Caco-2 (cell line): Measurements from ENCODE around the gene ARHGAP31. TPM values are rescaled to one million over a fixed set of nuclear protein-coding genes. Genes with fewer than 3 reads are reported as not detected.
"Not testable (repeated sequence)": the region's sequence is repeated elsewhere in the genome, so short reads cannot be mapped to it uniquely, and the experiment has no call there.

Experiments
- BruUV-seq: library from RNA; stranded (reverse); fragments of 400-500 nt; replicated peaks from 2 replicates; lab custom pipeline; 2021; lab: Mats Ljungman, UMichigan
- CTCF ChIA-PET: fragments of 300-600 bp; sonication (Branson Sonifier 250); formaldehyde crosslinking; loops from one replicate; lab custom pipeline; 2022; ENCODE audit warnings: antibody characterized with exemption; lab: Charles Lee
- POLR2A ChIA-PET: fragments of 300-600 bp; sonication (Branson Sonifier 250); formaldehyde crosslinking; loops from one replicate; lab custom pipeline; 2022; ENCODE audit warnings: antibody characterized with exemption; lab: Charles Lee
- DNase-seq, 2 experiments: peaks; one replicate each; pipeline versions ENCODE4 v3.0.0 to v3.0.0-alpha.2; 2020 to 2022
- H3K27me3 ChIP-seq: replicated peaks from 2 replicates; pipeline ENCODE4 v1.6.0; 2011; ENCODE audit warnings: low read length; ENCODE audit not compliant: control insufficient read depth, insufficient read depth
- H3K36me3 ChIP-seq: 2 replicates; pipeline ENCODE4 v1.5.1; 2011; ENCODE audit warnings: low read length; ENCODE audit not compliant: control insufficient read depth, insufficient read depth
- H3K4me1 ChIP-seq: fragments of 250-450 bp; sonication (Bioruptor Pico); 2 replicates; pipeline ENCODE4 v1.5.1; 2020; ENCODE audit warnings: mild to moderate bottlenecking
- H3K4me3 ChIP-seq: 2 replicates; pipeline ENCODE4 v1.5.1; 2011; ENCODE audit warnings: low read depth, mild to moderate bottlenecking, control low read depth, low read length
- H3K9me3 ChIP-seq: fragments of 250-450 bp; sonication (Bioruptor Pico); 2 replicates; pipeline ENCODE4 v1.5.1; 2020; ENCODE audit warnings: mild to moderate bottlenecking, moderate library complexity
- H3K27ac Mint-ChIP-seq: one replicate; pipeline ENCODE4 v1.8.0; 2022; ENCODE audit warnings: mixed read lengths; ENCODE audit not compliant: unreplicated experiment
- H3K27me3 Mint-ChIP-seq: one replicate; pipeline ENCODE4 v1.8.0; 2022; ENCODE audit warnings: mixed read lengths; ENCODE audit not compliant: insufficient read depth, unreplicated experiment
- H3K36me3 Mint-ChIP-seq: one replicate; pipeline ENCODE4 v1.8.0; 2022; ENCODE audit warnings: mild to moderate bottlenecking, mixed read lengths; ENCODE audit not compliant: insufficient read depth, unreplicated experiment
- H3K4me1 Mint-ChIP-seq: one replicate; pipeline ENCODE4 v1.8.0; 2022; ENCODE audit warnings: low read depth, mixed read lengths; ENCODE audit not compliant: unreplicated experiment
- H3K4me3 Mint-ChIP-seq: one replicate; pipeline ENCODE4 v1.8.0; 2022; ENCODE audit warnings: mild to moderate bottlenecking, moderate library complexity, mixed read lengths; ENCODE audit not compliant: unreplicated experiment
- H3K9me3 Mint-ChIP-seq: one replicate; pipeline ENCODE4 v1.8.0; 2022; ENCODE audit warnings: mixed read lengths; ENCODE audit not compliant: unreplicated experiment
- intact Hi-C: fragments of 100-400 bp; cut with micrococcal nuclease; formaldehyde crosslinking; loops from one replicate; pipeline ENCODE4 v1.10.0; 2022; ENCODE audit not compliant: unreplicated experiment
- total RNA-seq: library from RNA; stranded (reverse); gene quantifications from 2 replicates; pipeline ENCODE4 v1.2.3, GENCODE V29; 2022
- TF ChIP-seq, protein P1 (sequence below), 2 experiments: fragments of 200-600 bp in 1 of 2; IDR thresholded peaks; 1 replicate in 1 of 2; 2 replicates in 1 of 2; pipeline versions ENCODE4 v1.5.1 to v1.8.0; 2011 to 2022; ENCODE audit warnings: antibody characterized with exemption in 1 of 2, control low read depth in 1 of 2, inconsistent platforms in 1 of 2, low read depth in 1 of 2, low read length in 1 of 2, mild to moderate bottlenecking in 1 of 2, moderate library complexity in 1 of 2; ENCODE audit not compliant: insufficient read depth in 1 of 2, severe bottlenecking in 1 of 2, unreplicated experiment in 1 of 2

The ARHGAP31 gene
- total RNA-seq, 1 experiment from 2014 or later: 0.25 TPM

DNA sequence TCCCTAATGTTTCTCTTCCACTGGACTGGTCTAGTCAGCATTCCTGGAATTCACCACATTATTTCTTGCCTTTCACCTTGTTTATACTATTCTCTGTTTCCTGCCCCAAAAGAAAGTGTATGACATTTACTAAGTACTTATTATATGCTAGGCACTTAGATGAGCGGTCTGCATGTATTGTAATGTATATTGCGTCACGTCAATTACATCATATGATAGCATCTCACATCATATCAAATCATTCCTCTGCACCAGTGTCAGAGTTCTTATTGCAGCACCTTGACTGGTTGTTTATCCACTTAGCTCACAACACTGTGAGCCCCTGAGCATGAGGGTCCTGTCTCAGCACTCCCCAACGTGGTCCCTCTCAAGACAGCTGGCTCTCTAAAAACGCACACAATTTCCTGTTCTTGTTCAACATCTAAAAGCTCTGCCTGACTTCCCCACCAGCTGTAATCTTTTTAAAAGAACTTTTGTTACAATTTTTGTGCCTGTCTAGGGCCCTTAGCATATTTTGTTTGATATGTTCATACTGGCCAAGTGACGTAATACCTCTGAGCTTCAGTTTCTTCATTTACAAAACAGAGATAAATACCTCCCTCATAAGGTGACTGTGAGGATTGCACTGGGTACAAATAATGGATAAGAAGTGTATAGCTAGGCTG lies 58.8 kb downstream of the ARHGAP31 start:
- Mint-ChIP-seq H3K36me3 (no peaks in the 10 kb centered on the region), H3K27ac (peak overlapping the region; percentile 84), H3K9me3 (no peaks in the 10 kb centered on the region), H3K27me3 (no peaks in the 10 kb centered on the region), H3K4me3 (peak overlapping the region; percentile 28), H3K4me1 (peaks cover 48% of the 10 kb centered on the region)
- ChIA-PET CTCF (interaction anchor here (0.5 to 2.3 kb wide), 7 partner anchors 31 to 339 kb away, joined by 3 to 15 read pairs (median 3); partner anchors contain the start of gene B4GALT4), POLR2A (interaction anchor here (1.0 to 1.8 kb wide), 2 partner anchors 111 to 112 kb away, joined by 5 to 6 read pairs; partner anchors contain the start of genes B4GALT4 and TMEM39A)
- peaks cover 57% of the 10 kb centered on the region for H3K4me1 ChIP-seq
- no peaks in the 10 kb centered on the region for H3K36me3 ChIP-seq
- H3K27me3 ChIP-seq: no peaks in the 10 kb centered on the region
- peak in 1 of 2 experiments; percentile 43 for DNase-seq
- H3K9me3 ChIP-seq: no peaks in the 10 kb centered on the region
- no peak overlapping the region for H3K4me3 ChIP-seq
- TF ChIP-seq, protein P1, sequence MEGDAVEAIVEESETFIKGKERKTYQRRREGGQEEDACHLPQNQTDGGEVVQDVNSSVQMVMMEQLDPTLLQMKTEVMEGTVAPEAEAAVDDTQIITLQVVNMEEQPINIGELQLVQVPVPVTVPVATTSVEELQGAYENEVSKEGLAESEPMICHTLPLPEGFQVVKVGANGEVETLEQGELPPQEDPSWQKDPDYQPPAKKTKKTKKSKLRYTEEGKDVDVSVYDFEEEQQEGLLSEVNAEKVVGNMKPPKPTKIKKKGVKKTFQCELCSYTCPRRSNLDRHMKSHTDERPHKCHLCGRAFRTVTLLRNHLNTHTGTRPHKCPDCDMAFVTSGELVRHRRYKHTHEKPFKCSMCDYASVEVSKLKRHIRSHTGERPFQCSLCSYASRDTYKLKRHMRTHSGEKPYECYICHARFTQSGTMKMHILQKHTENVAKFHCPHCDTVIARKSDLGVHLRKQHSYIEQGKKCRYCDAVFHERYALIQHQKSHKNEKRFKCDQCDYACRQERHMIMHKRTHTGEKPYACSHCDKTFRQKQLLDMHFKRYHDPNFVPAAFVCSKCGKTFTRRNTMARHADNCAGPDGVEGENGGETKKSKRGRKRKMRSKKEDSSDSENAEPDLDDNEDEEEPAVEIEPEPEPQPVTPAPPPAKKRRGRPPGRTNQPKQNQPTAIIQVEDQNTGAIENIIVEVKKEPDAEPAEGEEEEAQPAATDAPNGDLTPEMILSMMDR (IDR thresholded peaks at IDR 0.05; ENCODE audit: insufficient read depth in 1 of 2, low read depth in 1 of 2, low read length in 1 of 2, severe bottlenecking in 1 of 2, unreplicated experiment in 1 of 2): peak; percentile 12 to 38
- no TSS peak for BruUV-seq
- intact Hi-C loops: loop anchor here (1.0 kb wide), 3 partner anchors 59 to 208 kb away; partner anchors contain the start of gene ARHGAP31

DNA sequence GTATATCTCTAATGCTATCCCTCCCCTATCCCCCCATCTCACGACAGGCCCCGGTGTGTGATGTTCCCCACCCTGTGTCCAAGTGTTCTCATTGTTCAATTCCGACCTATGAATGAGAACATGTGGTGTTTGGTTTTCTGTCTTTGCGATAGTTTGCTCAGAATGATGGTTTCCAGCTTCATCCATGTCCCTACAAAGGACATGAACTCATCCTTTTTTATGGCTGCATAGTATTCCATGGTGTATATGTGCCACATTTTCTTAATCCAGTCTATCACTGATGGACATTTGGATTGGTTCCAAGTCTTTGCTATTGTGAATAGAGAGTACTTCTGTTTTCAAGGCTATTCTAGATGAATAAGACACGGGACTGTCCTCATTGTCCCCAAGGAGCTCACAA lies 61.4 kb downstream of the ARHGAP31 start:
- H3K27me3 Mint-ChIP-seq, H3K4me3 ChIP-seq, CTCF ChIA-PET, DNase-seq, H3K27me3 ChIP-seq, POLR2A ChIA-PET, H3K36me3 ChIP-seq, H3K9me3 ChIP-seq, intact Hi-C loops, H3K27ac Mint-ChIP-seq, H3K36me3 Mint-ChIP-seq, BruUV-seq, H3K9me3 Mint-ChIP-seq, H3K4me3 Mint-ChIP-seq: not testable (repeated sequence)
- H3K4me1 Mint-ChIP-seq: peaks cover 43% of the 10 kb centered on the region
- peaks cover 36% of the 10 kb centered on the region for H3K4me1 ChIP-seq

DNA sequence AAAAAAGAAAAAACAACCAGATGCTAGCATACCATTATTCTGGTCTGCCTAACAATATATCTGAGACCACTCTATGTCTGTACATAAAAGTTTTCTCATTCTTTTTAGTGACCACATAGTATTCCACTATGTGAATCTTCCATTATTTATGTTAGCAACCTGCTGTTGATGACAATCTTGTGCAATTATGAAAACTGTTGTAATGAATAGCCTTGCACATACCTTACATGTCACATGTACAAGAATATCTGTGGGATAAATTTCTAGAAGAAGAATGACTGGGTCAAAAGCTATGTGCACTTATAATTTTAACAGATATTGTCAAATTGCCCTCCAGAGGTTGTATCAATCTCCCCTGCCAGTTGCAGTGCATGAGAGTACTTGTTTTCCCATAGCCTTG lies 62.5 kb downstream of the ARHGAP31 start:
- peak overlapping the region; percentile 20 for H3K27ac Mint-ChIP-seq
- BruUV-seq: no TSS peak
- peaks cover 26% of the 10 kb centered on the region for H3K4me1 ChIP-seq
- no peak for DNase-seq
- H3K4me3 Mint-ChIP-seq: peak overlapping the region; percentile 15
- H3K27me3 Mint-ChIP-seq: no peaks in the 10 kb centered on the region
- no peaks in the 10 kb centered on the region for H3K36me3 Mint-ChIP-seq
- ChIA-PET CTCF (interaction anchor here (1.0 kb wide), 1 partner anchor 10 kb away, joined by 3 read pairs; no protein-coding TSS in a partner anchor), POLR2A (no interaction called here)
- intact Hi-C loops: no loop called here
- no peaks in the 10 kb centered on the region for H3K9me3 Mint-ChIP-seq
- peaks cover 35% of the 10 kb centered on the region for H3K4me1 Mint-ChIP-seq
- no peak overlapping the region for H3K4me3 ChIP-seq
- H3K9me3 ChIP-seq: no peaks in the 10 kb centered on the region
- TF ChIP-seq, protein P1 (IDR thresholded peaks at IDR 0.05; ENCODE audit: insufficient read depth in 1 of 2, low read depth in 1 of 2, low read length in 1 of 2, severe bottlenecking in 1 of 2, unreplicated experiment in 1 of 2): no peak
- no peaks in the 10 kb centered on the region for H3K27me3 ChIP-seq
- no peaks in the 10 kb centered on the region for H3K36me3 ChIP-seq
